Hepatocyte (in vitro differentiated cells): Measurements from ENCODE around the gene INTS2. TPM values are rescaled to one million over a fixed set of nuclear protein-coding genes. Genes with fewer than 3 reads are reported as not detected.

Experiments used
- DNase-seq: peaks from one replicate; pipeline ENCODE4 v3.0.0-alpha.2; 2016; ENCODE audit warnings: low spot score
- H2AFZ ChIP-seq: fragments of 200-600 bp; sonication (generic); 2 replicates; pipeline ENCODE4 v1.6.0; 2016; ENCODE audit warnings: antibody characterized with exemption, mild to moderate bottlenecking
- H3K27ac ChIP-seq: fragments of 200-600 bp; sonication (generic); 2 replicates; pipeline ENCODE4 v1.5.1; 2016; ENCODE audit warnings: mild to moderate bottlenecking
- H3K27me3 ChIP-seq: fragments of 200-600 bp; sonication (generic); 2 replicates; pipeline ENCODE4 v1.6.1; 2016
- H3K36me3 ChIP-seq: fragments of 200-600 bp; sonication (generic); replicated peaks from 2 replicates; pipeline ENCODE4 v1.5.1; 2016; ENCODE audit warnings: low read depth; ENCODE audit not compliant: insufficient read depth
- H3K4me1 ChIP-seq: fragments of 200-600 bp; sonication (generic); 2 replicates; pipeline ENCODE4 v1.5.1; 2016; ENCODE audit warnings: mild to moderate bottlenecking, moderate library complexity; ENCODE audit not compliant: insufficient read depth
- H3K4me2 ChIP-seq: fragments of 200-600 bp; sonication (generic); 2 replicates; pipeline ENCODE4 v1.6.0; 2016
- H3K4me3 ChIP-seq: fragments of 200-600 bp; sonication (generic); 2 replicates; pipeline ENCODE4 v1.5.1; 2016; ENCODE audit warnings: mild to moderate bottlenecking
- H3K79me2 ChIP-seq: fragments of 200-600 bp; sonication (generic); 2 replicates; pipeline ENCODE4 v1.6.0; 2017; ENCODE audit warnings: mild to moderate bottlenecking
- H3K9me2 ChIP-seq: fragments of 200-600 bp; sonication (generic); replicated peaks from 2 replicates; pipeline ENCODE4 v1.6.0; 2017; ENCODE audit warnings: mild to moderate bottlenecking; ENCODE audit not compliant: insufficient read depth
- H3K9me3 ChIP-seq: fragments of 200-600 bp; sonication (generic); 2 replicates; pipeline ENCODE4 v1.5.1; 2016; ENCODE audit warnings: low read depth, mild to moderate bottlenecking
- H4K20me1 ChIP-seq: fragments of 200-600 bp; sonication (generic); 2 replicates; pipeline ENCODE4 v1.6.0; 2016; ENCODE audit warnings: mild to moderate bottlenecking; ENCODE audit not compliant: insufficient read depth, poor library complexity, severe bottlenecking
- CTCF ChIP-seq: fragments of 200-600 bp; sonication (generic); IDR thresholded peaks from 2 replicates; pipeline ENCODE4 v1.5.1; 2016; ENCODE audit warnings: antibody characterized with exemption, mild to moderate bottlenecking; ENCODE audit not compliant: poor library complexity
- EZH2 ChIP-seq: fragments of 200-600 bp; sonication (generic); IDR thresholded peaks from 2 replicates; pipeline ENCODE4 v1.6.1; 2016; ENCODE audit warnings: antibody characterized with exemption, mild to moderate bottlenecking, borderline replicate concordance
- EZH2phosphoT487 ChIP-seq: fragments of 200-600 bp; sonication (generic); IDR thresholded peaks from one replicate; pipeline ENCODE4 v1.6.1; 2018; ENCODE audit warnings: antibody characterized with exemption, mild to moderate bottlenecking, low read depth, moderate library complexity; ENCODE audit not compliant: unreplicated experiment, severe bottlenecking
- whole genome bisulfite sequencing: methylation state at CpG from one replicate; pipeline ENCODE4 v1.1.6; 2016; ENCODE audit warnings: low lambda C conversion rate; ENCODE audit errors: missing lambda C conversion rate; 5-methylcytosine and 5-hydroxymethylcytosine counted together
- polyA plus RNA-seq: library from polyadenylated mRNA; unstranded; fragments of >200 nt; fragmentation: Nextera tagmentation; extraction: Ambion mirVana; gene quantifications from 2 replicates; pipeline ENCODE4 v1.2.1, GENCODE V29; 2016
- total RNA-seq: library from RNA; depleted of rRNA; stranded (reverse); fragments of >200 nt; gene quantifications from 2 replicates; pipeline ENCODE4 v1.2.3, GENCODE V29; 2014

Gene INTS2
- total and polyA plus RNA-seq, 2 experiments from 2014 or later: 2.6 to 10.9 TPM

GRCh38 chr17:61856035-61856434, 71.7 kb downstream of the INTS2 start:
- no peaks in the 10 kb centered on the region for H3K27me3 ChIP-seq
- H2AFZ ChIP-seq: no peak overlapping the region
- no peak overlapping the region for H3K4me3 ChIP-seq
- WGBS: 97% methylated on average over 1 of the region's 1 CpG
- peaks cover 15% of the 10 kb centered on the region for H3K79me2 ChIP-seq
- H4K20me1 ChIP-seq: no peaks in the 10 kb centered on the region
- TF ChIP-seq EZH2: no peak
- no peak for TF ChIP-seq EZH2phosphoT487
- TF ChIP-seq CTCF: no peak
- no peaks in the 10 kb centered on the region for H3K36me3 ChIP-seq
- no peaks in the 10 kb centered on the region for H3K9me3 ChIP-seq
- H3K4me1 ChIP-seq: no peaks in the 10 kb centered on the region
- DNase-seq: no peak
- no peaks in the 10 kb centered on the region for H3K9me2 ChIP-seq
- H3K4me2 ChIP-seq: no peak overlapping the region
- no peak overlapping the region for H3K27ac ChIP-seq

- Histone ChIP-seq H3K79me2 (no peaks in the 10 kb centered on the region), H4K20me1 (no peaks in the 10 kb centered on the region), H3K4me1 (no peaks in the 10 kb centered on the region), H3K27me3 (no peaks in the 10 kb centered on the region), H3K9me3 (no peaks in the 10 kb centered on the region), H3K4me3 (no peak overlapping the region), H3K4me2 (no peak overlapping the region), H2AFZ (no peak overlapping the region), H3K27ac (no peak overlapping the region), H3K36me3 (no peaks in the 10 kb centered on the region), H3K9me2 (no peaks in the 10 kb centered on the region)
- TF ChIP-seq EZH2phosphoT487 (no peak), EZH2 (no peak), CTCF (no peak)
- no peak for DNase-seq
- WGBS: 100% methylated on average over 2 of the region's 2 CpGs
These were observed 74.9 kb downstream of the INTS2 start for GRCh38 chr17:61852857-61853256.

- Histone ChIP-seq H3K27me3 (no peaks in the 10 kb centered on the region), H3K36me3 (no peaks in the 10 kb centered on the region), H3K9me2 (no peaks in the 10 kb centered on the region), H3K9me3 (no peaks in the 10 kb centered on the region), H3K27ac (no peak overlapping the region), H4K20me1 (no peaks in the 10 kb centered on the region), H3K4me2 (no peak overlapping the region), H3K4me1 (no peaks in the 10 kb centered on the region), H3K4me3 (no peak overlapping the region), H2AFZ (no peak overlapping the region), H3K79me2 (no peaks in the 10 kb centered on the region)
- no peak for DNase-seq
- TF ChIP-seq EZH2phosphoT487 (no peak), CTCF (no peak), EZH2 (no peak)
These were observed 78.1 kb downstream of the INTS2 start for GRCh38 chr17:61849674-61850073.

- Histone ChIP-seq H3K36me3 (no peaks in the 10 kb centered on the region), H4K20me1 (no peaks in the 10 kb centered on the region), H3K27me3 (no peaks in the 10 kb centered on the region), H3K4me3 (no peak overlapping the region), H3K79me2 (no peaks in the 10 kb centered on the region), H3K9me2 (no peaks in the 10 kb centered on the region), H3K9me3 (no peaks in the 10 kb centered on the region), H3K27ac (no peak overlapping the region), H3K4me2 (no peak overlapping the region), H3K4me1 (no peaks in the 10 kb centered on the region), H2AFZ (no peak overlapping the region)
- DNase-seq: no peak
- 87% methylated on average over 2 of the region's 2 CpGs for WGBS
- TF ChIP-seq EZH2: no peak
These were observed 78.9 kb downstream of the INTS2 start for GRCh38 chr17:61848896-61849295.
